ENCODE data around the gene PSMA7. TPM values are rescaled to one million over a fixed set of nuclear protein-coding genes. Genes with fewer than 3 reads are reported as not detected.

PSMA7 gene
- total RNA-seq, 1 experiment from 2014 or later: 362 TPM

- TF ChIP-seq CTCF (IDR thresholded peaks at IDR 0.05; ENCODE audit: unreplicated experiment): no peak
- Mint-ChIP-seq H3K4me3 (ENCODE audit: unreplicated experiment) (no peak overlapping the region), H3K27me3 (ENCODE audit: insufficient read depth, unreplicated experiment) (no peaks in the 10 kb centered on the region), H3K9me3 (ENCODE audit: unreplicated experiment) (no peaks in the 10 kb centered on the region), H3K27ac (ENCODE audit: low read depth, unreplicated experiment) (no peak overlapping the region), H3K36me3 (ENCODE audit: insufficient read depth, unreplicated experiment) (peaks cover 18% of the 10 kb centered on the region), H3K4me1 (ENCODE audit: insufficient read depth, unreplicated experiment) (peaks cover 10% of the 10 kb centered on the region)
- no TSS peak for BruUV-seq (replicated peaks)
- CTCF ChIA-PET: interaction anchor here (0.6 to 0.9 kb wide), 3 partner anchors 10 to 109 kb away, joined by 4 to 6 read pairs (median 4); no protein-coding TSS in a partner anchor
- intact Hi-C loops (cut with micrococcal nuclease): no loop called here
- POLR2A ChIA-PET: interaction anchor here (0.6 to 6.9 kb wide), 3 partner anchors 16 to 52 kb away, joined by 3 to 124 read pairs (median 110); partner anchors contain the start of genes PSMA7, SS18L1 and TAF4
- DNase-seq (ENCODE audit: unreplicated experiment): no peak
These were observed 23.4 kb downstream of the PSMA7 start for GRCh38 chr20:62119591-62120364.

- CTCF ChIA-PET: interaction anchor here (0.6 kb wide), 3 partner anchors 10 to 100 kb away, joined by 3 to 4 read pairs (median 4); no protein-coding TSS in a partner anchor
- H3K9me3 Mint-ChIP-seq (ENCODE audit: unreplicated experiment): no peaks in the 10 kb centered on the region
- TF ChIP-seq CTCF (IDR thresholded peaks at IDR 0.05; ENCODE audit: unreplicated experiment): no peak
- H3K36me3 Mint-ChIP-seq (ENCODE audit: insufficient read depth, unreplicated experiment): peaks cover 11% of the 10 kb centered on the region
- no peaks in the 10 kb centered on the region for H3K27me3 Mint-ChIP-seq (ENCODE audit: insufficient read depth, unreplicated experiment)
- DNase-seq (ENCODE audit: unreplicated experiment): no peak
- no peak overlapping the region for H3K4me3 Mint-ChIP-seq (ENCODE audit: unreplicated experiment)
- POLR2A ChIA-PET: interaction anchor here (0.6 to 6.9 kb wide), 3 partner anchors 17 to 51 kb away, joined by 3 to 124 read pairs (median 110); partner anchors contain the start of genes PSMA7, SS18L1 and TAF4
- BruUV-seq (replicated peaks): no TSS peak
- intact Hi-C loops (cut with micrococcal nuclease): no loop called here
- H3K4me1 Mint-ChIP-seq (ENCODE audit: insufficient read depth, unreplicated experiment): peaks cover 5% of the 10 kb centered on the region
- no peak overlapping the region for H3K27ac Mint-ChIP-seq (ENCODE audit: low read depth, unreplicated experiment)
These were observed 24.1 kb downstream of the PSMA7 start for GRCh38 chr20:62119115-62119514.

- Mint-ChIP-seq H3K27ac (ENCODE audit: low read depth, unreplicated experiment) (no peak overlapping the region), H3K9me3 (ENCODE audit: unreplicated experiment) (no peaks in the 10 kb centered on the region), H3K4me3 (ENCODE audit: unreplicated experiment) (no peak overlapping the region), H3K36me3 (ENCODE audit: insufficient read depth, unreplicated experiment) (peaks cover 6% of the 10 kb centered on the region), H3K4me1 (ENCODE audit: insufficient read depth, unreplicated experiment) (peaks cover under 1% of the 10 kb centered on the region), H3K27me3 (ENCODE audit: insufficient read depth, unreplicated experiment) (no peaks in the 10 kb centered on the region)
- no peak for TF ChIP-seq CTCF (IDR thresholded peaks at IDR 0.05; ENCODE audit: unreplicated experiment)
- no TSS peak for BruUV-seq (replicated peaks)
- POLR2A ChIA-PET: interaction anchor here (6.9 kb wide), 1 partner anchor 50 kb away, joined by 110 read pairs; the partner anchor contains the start of gene TAF4
- DNase-seq (ENCODE audit: unreplicated experiment): no peak
- intact Hi-C loops (cut with micrococcal nuclease): no loop called here
- CTCF ChIA-PET: interaction anchor here (0.6 to 0.7 kb wide), 4 partner anchors 16 to 99 kb away, joined by 3 to 4 read pairs (median 4); no protein-coding TSS in a partner anchor
These were observed 24.8 kb downstream of the PSMA7 start for GRCh38 chr20:62118113-62119043.
